H4 (cell line): Measurements from ENCODE around the gene HIVEP2. TPM values are rescaled to one million over a fixed set of nuclear protein-coding genes. Genes with fewer than 3 reads are reported as not detected.

Experiments used
- DNase-seq: peaks from one replicate; pipeline ENCODE4 v3.0.0-alpha.2; 2015; ENCODE audit warnings: low spot score
- total RNA-seq: library from RNA; depleted of rRNA; stranded (reverse); fragments of >200 nt; shearing (Covaris generic); gene quantifications from 2 replicates; pipeline ENCODE4 v1.2.3, GENCODE V29; 2014

The HIVEP2 gene
- total RNA-seq, 1 experiment from 2014 or later, result 4.1 TPM

DNA sequence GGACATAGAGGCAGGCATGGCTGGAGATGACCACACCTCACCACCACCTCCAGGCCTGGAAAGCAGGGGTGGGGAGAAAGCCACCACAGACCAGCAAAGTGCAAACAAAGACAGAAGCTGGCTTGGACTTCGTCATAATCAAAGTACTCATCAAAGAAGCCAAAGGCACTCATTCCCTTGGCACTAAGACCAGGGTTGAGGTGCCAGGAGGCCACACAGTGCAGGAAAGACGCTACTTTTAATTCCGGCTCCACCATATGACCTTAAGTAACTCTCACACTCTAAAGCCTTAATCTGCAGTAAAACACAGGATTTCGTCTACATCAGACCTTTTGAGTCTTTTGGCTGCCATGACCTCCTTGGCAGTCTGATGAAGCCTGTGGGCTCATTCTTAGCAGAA is 123.1 kb downstream of the HIVEP2 start:
- DNase-seq, result no peak

DNA sequence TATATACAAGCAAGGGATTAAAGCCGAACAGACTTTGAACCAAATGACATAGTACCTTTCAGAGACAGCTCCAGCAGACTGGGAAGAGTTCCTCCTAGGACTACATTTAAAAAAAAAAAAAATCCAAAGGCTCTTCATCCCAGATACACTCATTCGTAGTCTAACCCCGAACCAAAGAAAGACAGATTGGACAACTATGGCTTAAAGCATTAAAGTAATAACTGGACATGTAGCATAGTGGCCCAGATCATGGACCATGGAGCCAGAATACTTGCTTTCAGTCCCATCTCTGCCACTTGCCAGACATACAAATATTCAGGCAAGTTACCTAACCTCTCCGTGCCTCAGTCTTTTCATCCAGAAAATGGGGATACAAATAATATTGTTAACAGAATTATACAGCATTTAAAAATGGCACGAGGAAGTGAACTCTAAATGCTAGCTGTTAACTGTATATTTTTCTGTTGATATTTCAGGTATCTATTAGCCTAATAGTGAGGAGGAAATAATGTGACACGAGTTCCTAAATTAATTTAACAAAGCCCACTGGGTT is 123.7 kb downstream of the HIVEP2 start:
- no peak for DNase-seq

- DNase-seq, result no peak
These were observed 124.5 kb downstream of the HIVEP2 start for GRCh38 chr6:142820338-142821051.

- DNase-seq, result peak; percentile 28
These were observed 125.2 kb downstream of the HIVEP2 start for GRCh38 chr6:142819603-142820337.

DNA sequence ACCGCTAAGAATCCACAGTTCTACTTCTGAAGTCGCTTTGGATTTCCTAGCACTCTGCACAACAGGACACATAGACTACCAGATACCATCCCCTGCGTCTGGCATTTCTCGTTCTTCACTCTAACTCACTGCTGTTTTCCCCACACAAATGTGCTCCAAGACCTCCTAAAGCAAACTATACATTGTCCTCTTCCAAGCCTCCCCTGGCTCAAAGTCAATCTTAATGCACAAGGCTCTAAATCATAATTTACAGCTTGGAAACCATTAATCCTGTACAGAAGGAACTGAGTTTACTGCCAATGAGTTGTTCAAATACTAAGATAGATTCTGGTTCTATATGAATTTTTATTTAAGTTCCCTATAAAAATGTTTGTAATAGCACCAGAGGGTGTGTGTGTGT is 128.5 kb downstream of the HIVEP2 start:
- no peak for DNase-seq

DNA sequence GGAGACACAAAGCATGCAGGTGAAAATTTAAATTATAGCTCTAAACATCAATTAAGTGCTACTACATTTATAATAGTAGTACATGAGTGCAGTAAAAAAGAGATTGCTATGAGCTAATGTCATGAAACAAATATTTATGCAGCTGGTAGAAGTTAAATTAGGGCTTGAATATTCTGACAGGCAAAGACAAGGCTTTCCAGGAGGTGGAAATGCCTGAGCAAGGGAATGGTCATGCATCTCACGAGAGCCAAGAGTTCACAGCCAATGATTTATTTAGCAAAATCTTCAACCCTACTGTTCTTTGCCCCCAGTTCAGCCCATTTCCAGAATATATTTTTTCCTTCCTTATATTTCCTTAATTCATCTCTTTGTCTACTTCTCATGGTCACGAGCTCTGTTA is 128.9 kb downstream of the HIVEP2 start:
- DNase-seq, result no peak

GRCh38 chr6:142811923-142812322 is 133.1 kb downstream of the HIVEP2 start:
- no peak for DNase-seq

DNA sequence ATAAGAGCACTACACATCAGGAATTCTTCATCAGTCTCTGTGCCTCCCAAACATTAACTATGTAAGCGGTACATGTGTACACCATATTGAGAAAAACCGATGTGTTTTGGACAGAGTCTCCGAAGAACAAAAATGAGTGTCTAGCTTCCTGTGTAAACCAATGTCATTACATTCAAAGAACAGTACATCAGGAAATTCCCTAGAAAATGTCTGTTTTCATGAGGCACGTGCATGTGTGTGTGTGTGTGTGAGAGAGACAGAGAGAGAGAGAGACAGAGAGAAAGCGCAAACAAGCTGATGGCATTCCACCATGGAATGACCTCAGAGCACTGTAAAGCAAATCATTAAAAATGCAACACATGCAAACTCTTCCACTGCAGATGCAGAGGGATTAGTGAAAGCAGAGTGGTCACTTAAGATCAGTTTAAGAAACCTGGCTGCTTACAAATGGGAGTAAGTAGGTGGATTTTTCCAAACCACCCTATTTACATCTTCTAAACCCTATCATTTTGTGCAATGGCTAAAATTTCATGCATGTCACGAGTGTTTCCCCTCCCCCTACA is 133.9 kb downstream of the HIVEP2 start:
- no peak for DNase-seq

- no peak for DNase-seq
These were observed 135.0 kb downstream of the HIVEP2 start for GRCh38 chr6:142809947-142810346.

- DNase-seq, result no peak
These were observed 136.4 kb downstream of the HIVEP2 start for GRCh38 chr6:142808405-142809061.

DNA sequence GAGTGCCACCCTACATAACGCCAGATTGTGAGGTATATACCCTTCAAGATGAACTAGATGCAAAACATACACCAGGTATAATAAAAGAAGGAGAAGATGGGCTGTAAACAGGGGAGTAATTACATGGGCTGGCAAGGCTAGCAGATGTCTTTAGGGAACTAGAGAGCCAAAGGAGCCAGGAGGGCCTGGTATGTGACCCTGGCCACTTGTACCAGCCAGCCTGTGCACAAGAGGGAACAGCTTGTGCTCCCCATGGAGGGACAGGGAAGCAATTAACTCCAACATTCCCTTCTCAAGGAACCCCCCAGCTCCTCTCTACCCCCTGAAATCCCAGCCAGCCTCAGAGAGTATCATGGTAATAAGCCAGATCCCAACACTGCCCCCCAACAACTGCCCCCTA is 139.9 kb downstream of the HIVEP2 start:
- no peak for DNase-seq

DNA sequence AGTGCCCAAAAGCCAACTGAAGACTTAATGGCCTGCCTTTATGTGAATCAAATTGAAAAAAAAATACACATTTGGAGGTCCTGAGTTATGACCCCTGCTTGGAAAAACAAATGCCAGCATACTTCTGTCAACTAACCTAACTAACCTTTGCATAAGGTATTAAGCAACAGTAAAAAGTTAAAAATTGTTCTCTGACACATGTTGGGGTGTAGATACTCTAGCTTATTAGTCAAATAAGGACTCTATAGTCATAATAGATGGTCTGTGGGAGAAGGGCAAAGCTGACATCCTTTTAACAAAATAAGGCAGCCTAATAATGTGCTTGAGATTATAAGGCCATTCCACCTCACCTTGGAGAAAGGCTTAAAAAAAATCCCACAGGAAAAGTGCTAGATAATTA is 140.5 kb downstream of the HIVEP2 start:
- DNase-seq, result no peak

DNA sequence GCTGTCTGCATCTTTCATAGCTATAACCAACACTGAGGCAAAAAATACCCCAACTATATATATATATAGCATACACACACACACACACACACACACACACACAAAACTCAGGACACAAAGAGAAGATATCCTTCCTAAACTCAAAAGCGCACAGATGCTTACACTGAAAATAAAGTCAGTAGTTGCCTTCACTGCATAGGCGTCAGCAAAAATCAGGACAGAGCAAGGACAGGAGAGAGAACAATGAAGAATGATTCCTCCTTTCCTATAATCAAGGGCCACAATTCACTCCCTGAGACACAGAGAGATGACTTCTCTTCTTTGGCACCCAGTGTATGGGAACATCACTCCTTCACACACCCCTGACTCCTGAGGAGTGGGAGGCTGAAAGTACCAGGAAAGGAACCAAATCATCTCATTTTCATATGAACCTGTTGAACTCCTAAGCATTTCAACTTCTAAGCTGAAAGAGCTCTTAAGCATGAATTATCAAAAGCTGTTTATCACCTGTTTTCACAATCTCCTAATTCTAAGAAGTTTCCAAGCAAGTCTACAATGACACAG is 141.4 kb downstream of the HIVEP2 start:
- DNase-seq, result no peak

- no peak for DNase-seq
These were observed 141.9 kb downstream of the HIVEP2 start for GRCh38 chr6:142803032-142803431.

GRCh38 chr6:142802124-142802523 is 142.9 kb downstream of the HIVEP2 start:
- peak; percentile 60 for DNase-seq

DNA sequence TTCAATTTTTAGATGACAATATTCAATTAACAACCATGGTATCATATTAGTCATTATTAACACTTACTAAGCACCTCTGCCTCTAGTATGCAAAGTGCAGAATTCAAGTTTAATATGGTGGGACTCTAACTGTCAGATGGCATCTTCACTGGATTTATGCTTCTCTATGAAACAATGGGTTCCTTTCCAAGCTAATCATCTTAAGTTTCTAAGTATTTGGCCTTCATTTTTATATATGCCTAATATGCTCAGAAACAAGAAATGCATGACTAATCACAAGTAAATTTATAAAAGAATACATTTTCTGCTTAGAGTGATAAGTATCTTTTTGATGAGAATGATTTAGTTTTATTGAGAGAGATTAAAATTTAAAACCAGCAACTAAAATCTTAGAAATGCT is 144.7 kb downstream of the HIVEP2 start:
- DNase-seq, result no peak

DNA sequence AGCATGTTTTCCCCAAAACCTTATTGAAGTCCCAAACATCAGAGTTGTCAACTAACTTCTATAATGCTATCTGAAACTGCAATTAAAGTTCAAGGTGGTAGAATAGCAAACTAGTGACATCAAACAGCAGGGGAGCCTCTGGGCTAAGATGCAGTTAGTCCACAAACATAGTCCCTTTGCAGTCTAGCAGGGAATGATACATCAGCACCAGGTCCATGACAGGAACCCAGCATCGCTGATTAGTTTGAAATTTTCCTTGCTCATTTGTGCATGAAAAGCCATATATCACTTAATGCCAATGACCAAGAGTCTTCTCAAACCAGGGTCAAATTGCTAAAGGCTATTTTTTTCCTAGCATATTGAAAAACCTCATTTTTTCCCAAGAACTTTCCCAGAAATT is 145.3 kb downstream of the HIVEP2 start:
- DNase-seq, result no peak

DNA sequence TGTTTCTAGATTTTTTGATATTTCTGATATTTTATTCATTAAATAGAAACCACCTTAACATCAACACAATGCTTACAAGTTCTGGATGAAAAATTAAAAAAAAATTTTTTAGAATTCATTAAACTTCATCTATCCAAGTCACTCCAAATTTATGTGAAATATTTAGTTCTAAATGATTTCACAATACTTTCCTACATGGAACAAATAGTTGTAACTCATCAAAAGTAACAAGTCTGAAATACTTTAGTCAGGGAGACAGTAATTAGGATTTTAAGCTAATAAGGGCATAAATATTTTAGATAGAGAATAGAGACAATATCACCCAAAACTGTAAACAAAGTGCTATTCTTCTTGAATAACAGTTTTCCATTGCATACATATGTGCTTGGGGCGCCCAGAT is 147.8 kb downstream of the HIVEP2 start:
- DNase-seq, result no peak

GRCh38 chr6:142796571-142796970 is 148.4 kb downstream of the HIVEP2 start:
- no peak for DNase-seq

- DNase-seq, result no peak
These were observed 149.0 kb downstream of the HIVEP2 start for GRCh38 chr6:142796024-142796423.

DNA sequence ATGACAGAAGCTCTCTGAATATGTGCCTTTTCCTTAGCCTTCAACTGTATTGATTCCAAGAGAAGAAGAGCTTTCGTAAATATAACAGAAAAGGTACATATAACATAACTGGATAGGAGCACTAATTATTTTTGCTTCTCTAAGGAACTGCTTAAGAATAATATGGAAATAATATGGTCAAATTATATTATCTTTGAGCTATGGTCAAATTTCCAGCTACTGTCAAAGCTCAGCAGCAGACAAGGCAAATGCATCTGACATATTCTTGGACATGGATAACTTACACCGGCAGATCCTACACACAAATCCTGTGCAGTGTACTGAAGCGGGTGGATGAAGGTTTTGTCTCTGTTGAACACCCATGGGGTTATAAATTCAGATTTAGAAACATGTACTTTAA is 150.6 kb downstream of the HIVEP2 start:
- no peak for DNase-seq

- no peak for DNase-seq
These were observed 154.7 kb downstream of the HIVEP2 start for GRCh38 chr6:142790257-142790656.
